HG02588 (cell line): Measurements from ENCODE around the gene AURKB.
A peak's percentile ranks its signal among the peaks of the same experiment; 100 is the strongest.

Experiments used
- ATAC-seq: cut with Tn5 transposase; IDR thresholded peaks from one replicate; pipeline ENCODE4 v1.9.1; 2021; ENCODE audit warnings: mild to moderate bottlenecking, moderate library complexity; ENCODE audit not compliant: unreplicated experiment

The AURKB gene

DNA sequence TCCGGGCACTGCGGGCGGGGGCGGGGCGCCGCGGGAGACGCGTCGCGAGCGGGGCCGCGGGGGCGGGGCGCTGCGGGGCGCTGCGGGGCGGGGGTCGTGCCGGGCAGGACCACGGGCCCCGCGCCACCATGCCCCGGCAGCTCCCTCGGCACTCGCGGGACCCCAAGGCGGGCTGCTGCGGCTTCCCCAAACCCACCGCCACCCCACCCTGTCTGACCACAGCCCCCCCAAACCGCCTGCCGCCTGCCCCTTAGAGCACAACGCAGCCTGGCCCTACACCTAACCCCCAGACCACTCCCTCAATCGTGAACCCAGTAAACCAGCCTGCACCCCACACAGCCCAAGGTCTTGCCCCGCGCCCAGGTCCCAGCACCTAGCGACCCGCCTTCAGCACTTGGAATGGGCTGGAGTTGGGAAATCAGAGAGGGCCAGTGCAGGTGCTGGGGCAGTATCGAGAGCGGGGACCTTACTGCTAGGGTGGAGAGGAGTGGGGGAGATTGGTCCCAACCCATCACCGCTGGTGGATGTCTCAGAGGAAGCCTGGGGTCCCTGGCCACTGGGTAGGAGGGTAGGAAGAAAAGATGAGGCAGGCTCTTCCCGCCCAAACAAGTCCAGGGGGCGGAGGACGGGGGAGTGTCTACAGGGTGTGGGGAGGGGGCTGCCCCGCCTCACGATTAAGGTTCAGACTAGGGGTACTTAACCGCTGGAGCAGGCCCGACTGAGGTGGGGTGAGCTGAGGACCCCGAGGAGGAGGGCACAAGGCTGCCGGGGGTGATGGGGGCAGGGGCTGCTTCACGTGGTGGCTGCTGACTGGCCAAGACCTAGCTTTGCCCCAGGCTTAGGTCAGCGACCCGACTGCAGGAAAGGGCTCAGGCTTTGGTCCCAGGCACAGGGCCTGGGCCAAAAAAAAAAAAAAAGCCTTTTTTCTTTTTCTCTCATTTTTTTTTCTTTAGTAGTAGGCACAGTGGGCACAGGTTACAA lies 47.1 kb downstream of the AURKB start:
- no peak for ATAC-seq

DNA sequence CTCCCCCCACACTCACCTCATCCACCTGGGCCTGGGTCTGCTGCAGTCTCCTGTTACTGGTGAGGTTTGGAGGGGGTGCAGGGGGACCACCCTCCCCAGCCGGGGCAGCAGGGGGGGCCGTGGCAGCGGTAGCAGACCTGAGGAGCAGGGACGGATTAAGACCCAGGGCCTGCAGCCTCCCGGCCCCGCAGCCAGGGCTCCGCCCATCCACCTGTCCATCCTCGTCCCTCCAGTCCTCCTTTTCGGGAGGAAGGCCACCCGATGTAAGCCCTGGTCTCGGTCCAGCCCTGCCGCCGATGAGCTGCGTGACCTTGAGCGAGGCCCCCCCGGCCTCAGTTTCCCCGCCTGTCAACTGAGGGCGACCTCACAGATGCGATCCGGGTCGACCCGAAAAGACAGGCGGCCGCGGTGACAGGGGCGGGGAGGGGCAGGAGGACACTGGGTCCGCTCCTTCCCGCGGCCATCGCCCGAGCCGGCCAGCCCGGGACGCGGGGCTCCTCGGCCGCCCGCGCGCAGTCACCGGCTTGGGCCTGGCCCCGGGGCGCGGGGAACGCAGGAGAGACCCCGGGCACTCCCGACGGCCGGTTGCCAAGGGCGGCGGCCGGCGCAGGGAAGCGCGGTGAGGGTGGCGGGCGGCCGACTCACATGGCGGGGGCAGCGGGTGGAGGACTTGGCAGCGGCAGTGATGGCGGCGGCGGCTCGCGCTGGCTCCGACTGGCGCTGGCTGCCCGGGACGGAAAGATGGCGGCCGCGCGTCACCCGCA lies 48.0 kb downstream of the AURKB start, which contains the start of gene VAMP2:
VAMP2 (minus strand) TSS at position 716 of the 764 bp plus-strand sequence; CDS start at position 647, 69 bp downstream.
- ATAC-seq: peak; percentile 41

DNA sequence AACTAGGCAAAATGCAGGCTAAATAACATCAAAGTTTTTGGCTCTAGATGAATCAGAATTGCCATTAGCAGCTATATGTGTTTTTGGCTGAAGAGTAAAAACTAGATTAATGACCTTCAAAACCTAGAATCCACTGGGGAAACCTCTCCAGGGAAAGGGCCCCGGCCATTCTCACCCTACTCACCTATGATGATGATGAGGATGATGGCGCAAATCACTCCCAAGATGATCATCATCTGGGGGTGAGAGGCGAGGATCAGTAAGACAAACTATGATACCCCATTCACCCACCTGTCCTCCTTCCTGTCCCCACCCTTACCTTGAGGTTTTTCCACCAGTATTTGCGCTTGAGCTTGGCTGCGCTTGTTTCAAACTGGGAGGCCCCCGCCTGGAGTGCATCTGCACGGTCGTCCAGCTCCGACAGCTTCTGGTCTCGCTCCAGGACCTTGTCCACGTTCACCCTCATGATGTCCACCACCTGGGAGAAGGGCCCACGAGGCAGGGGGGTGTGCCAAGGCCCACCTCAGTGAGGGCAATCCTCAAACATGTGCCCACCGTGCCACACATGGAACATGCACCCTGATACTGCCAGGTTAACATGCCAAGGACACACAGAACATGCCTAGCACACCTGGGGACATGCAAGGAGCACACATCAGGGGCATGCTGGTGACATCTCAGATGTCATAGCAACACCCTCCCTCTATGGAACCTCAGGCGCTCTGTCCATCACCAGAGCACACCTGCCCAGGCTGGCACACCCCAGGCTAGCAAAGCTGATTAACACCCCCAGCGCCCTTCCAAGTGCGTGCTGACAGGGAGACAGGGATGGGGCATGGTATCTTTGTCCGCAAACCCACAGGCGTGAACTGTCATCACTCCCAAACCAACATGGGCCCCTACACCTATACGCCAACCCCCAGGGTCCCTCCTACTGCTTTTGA lies 48.8 kb downstream of the AURKB start:
- no peak for ATAC-seq

DNA sequence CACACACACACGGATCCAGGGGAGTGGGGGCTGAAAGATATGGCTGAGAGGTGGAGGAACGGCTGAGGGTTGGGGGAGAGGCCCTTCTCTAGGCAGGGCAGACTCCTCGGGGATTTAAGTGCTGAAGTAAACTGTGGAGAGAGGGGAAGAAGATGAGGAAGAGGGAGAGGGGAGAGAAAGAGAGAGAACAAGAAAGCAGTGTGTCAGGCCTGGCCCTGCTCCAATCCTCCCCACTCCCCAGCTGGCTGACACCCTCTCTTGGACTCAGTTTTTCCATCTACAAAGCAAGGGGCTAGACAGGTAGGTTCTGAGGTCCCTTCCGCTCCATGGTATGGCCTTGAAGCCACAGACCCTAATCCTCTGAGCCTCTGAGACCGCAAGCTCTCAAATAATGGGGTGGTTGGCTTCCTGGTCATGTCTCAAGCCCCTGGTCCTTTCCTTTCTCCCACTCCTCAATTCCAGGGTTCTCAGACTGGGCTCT lies 49.6 kb downstream of the AURKB start:
- no peak for ATAC-seq

DNA sequence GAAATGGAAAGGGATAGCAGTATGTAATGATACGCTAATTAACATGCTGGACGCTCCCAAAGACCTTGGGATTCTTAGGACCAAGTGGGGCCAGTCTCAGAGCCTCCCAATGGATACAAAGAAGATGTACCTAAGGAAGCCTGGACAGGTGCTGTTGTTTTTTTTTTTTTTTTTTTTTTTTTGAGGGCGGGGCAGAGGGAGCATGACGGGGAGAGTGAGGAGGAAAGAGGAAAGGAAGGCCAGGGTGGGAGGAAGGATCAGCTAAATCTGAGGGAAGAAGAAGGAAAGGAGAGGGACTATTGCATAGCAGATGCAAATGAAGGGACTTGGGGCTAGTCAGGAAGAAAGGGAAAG lies 50.2 kb downstream of the AURKB start:
- no peak for ATAC-seq

DNA sequence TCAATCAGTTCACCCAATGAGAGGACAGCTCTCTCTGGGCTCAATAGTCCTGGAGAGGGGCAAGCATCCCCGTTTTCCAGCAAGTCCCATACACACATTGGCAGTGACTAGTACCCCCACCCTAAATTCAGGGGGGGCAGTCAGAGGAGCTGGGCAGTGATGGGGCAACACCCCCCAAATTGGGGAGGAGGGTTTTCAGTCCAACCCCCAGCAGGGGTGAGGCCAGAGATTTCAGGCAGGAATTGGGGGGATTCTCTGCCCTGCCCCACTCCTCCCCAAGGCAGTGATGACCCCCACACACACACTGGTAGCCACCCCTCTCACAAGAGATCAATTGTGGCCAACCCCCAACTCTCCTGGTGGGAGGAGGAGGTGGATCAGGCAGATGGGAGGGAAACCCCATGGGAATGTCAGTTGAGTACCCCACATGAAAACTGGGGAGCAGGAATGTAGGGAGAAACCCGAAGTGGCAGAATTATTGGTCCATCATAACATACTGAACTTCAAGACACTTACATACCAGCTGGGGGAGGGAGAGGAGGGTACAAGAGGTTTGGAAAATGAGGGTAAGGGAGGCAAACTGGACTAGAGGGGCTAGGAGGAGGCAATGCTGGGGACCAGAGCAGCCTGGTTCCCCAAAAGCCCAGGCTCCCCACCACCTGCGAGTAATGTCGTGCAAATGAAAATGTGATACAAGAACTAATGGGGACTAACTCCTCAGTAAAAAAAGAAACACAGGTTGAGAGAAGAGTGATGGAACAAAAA lies 50.7 kb downstream of the AURKB start:
- no peak for ATAC-seq

DNA sequence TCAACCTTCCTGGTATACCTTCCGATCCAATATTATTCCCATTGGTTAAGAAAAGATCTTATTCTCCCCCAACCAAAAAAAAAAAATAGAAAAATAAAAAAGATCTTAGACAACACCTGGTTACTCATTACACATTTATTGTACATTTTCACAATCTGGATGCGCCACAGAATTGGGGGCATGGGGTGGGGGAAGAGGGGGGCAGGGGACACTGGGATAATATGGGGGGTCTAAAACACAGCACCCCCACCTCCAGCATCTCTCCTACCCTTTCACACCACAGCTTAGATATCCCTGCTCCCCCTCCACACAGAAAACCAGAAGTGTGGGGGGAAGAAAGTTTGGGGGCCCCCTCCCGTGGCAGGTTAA lies 51.4 kb downstream of the AURKB start:
- ATAC-seq: no peak

DNA sequence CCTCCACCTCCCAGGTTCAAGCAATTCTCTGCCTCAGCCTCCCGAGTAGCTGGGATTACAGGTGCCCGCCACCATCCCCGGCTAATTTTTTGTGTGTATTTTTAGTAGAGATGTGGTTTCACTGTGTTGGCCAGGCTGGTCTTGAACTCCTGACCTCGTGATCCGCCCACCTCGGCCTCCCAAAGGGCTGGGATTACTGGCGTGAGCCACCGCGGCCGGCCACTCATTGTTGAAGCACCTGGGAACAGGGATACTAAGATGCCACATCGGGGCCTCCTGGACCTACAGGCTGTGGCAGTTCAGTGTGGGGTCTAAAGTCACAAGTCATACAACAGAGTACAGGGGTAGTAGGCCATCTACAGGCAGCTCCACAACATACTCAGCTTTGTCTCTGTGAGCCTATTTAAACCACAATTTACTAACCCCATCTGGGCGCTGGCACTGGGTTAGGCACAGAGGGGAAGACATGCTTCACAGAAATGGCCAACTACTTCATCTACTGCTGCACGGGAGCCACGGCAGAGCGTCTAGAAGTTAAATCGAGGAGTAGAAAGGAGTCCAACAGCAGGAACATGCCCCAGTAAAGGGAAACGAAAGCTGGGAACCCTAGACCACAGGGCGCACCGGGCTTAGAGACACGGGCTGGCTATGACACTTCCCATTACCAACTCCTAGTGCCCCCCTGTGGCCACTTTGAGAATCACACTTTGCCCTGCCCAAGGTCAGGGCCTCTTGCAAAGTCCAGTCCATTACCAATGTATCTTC lies 51.9 kb downstream of the AURKB start:
- no peak for ATAC-seq

DNA sequence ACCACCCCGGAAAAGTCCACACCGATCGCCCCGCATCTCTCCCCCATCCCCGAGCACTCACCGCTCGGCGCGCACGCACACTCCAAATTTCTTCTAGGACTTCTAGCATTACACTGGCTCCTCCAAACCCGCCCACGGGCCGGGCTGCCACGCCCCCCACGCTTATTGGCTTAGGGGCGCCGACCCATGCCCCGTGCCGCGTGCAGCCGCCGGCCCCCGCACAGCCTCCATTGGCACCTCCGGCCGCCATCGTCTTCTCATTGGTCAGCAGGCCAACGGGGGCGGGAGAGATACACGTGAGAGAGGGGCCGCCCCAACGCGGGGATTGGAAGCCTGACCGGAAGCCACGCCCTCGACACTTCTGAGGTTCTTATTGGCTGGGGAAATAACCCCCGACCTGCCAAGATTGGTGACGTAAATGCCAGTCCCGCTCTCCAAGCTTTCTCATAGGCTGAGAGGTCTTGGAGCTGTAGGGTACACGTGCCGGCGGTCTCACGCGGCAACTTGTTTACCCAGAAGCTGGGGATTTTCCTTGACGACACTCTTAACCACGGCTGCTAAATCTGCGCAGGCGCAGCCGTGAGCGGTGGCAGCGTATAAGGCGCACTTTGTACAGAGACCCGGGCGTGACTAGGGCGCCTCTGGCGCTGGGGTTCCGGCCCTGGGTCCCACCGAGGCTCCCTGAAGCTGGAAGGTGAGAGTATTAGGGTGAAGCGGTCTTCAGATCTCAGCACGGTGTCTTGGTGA lies 54.0 kb downstream of the AURKB start:
- ATAC-seq: peak; percentile 76

DNA sequence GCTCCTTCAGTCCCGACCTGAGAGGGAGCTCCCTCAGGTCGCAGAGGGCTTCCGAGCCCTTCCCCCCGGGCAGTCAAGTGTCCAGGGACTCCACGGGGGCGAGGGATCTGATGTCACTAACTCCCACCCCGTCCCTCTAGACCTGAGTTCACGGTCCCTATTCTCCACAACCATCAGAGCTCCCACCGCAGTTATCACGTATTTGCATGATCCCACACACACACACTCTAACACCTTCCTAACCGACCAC lies 54.5 kb downstream of the AURKB start:
- no peak for ATAC-seq

DNA sequence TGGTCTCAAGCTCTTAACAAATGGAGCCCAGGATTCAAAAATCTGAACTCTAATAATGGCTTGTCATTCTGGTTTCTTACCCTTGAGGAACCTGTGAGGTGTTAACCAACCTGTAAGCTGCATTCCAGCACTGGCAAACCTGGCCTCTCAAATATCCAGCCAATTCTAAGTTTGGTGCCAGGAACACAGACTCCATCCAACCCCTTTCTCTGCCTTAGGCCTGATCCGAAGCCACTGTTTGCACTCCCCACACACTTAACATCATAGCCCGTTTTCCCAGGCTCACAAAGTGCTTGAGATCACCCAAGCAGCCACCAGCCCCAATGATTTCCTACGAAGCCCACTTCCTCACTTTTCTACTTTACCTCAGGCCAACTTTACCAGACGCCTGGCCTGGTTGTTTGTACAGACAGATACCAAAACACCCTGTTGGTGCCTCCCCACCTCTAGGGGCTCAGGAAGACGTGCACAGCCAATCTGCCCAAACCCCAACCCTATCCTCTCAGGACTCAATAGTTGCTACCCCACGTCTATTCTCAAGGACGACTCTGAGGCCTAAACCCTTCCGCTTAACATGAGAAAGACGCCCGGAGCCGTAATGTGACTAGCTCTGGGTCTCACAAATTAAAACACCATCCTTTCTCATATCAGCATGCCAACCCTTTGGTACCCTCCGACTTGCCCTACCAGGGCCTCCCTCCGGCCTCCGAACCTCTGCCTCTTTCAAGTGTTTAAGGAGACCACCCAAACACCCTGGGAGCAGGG lies 55.0 kb downstream of the AURKB start:
- ATAC-seq: no peak
